K562 (cell line): Measurements from ENCODE around the gene PSMA7. TPM values are rescaled to one million over a fixed set of nuclear protein-coding genes. Genes with fewer than 3 reads are reported as not detected.

ENCODE experiments used
- ATAC-seq: fragments of 200-7000 bp; cut with Tn5 transposase; 3 replicates; pipeline ENCODE4 v1.9.1; 2020; ENCODE audit warnings: moderate library complexity
- BruUV-seq: library from RNA; stranded (reverse); fragments of 400-500 nt; replicated peaks from 2 replicates; lab custom pipeline; 2021; lab: Mats Ljungman, UMichigan
- CTCF ChIA-PET: fragments of 300-600 bp; formaldehyde crosslinking; extraction: SDS; loops from one replicate; lab custom pipeline; 2021; ENCODE audit warnings: low intra/inter-chr PET ratio; lab: Yijun Ruan, JAX
- POLR2A ChIA-PET: fragments of 300-600, 350-650 bp; sonication (Branson Sonifier 250); formaldehyde crosslinking; extraction: SDS; loops from one replicate; lab custom pipeline; 2021; ENCODE audit warnings: antibody characterized with exemption, inconsistent platforms; lab: Yijun Ruan, JAX
- DNase-seq, 4 experiments: peaks; one replicate each; pipeline versions ENCODE4 v3.0.0 to v3.0.0-alpha.2; 2011 to 2018; ENCODE audit warnings: low spot score in 3 of 4, mixed read lengths in 3 of 4; ENCODE audit errors: extremely low read depth in 1 of 4
- FAIRE-seq: peaks from 2 replicates; lab custom pipeline; 2011; peaks lifted over from hg19 to GRCh38; lab: Jason Lieb, UNC
- H2AFZ ChIP-seq: 2 replicates; pipeline ENCODE4 v1.6.0; 2011; ENCODE audit warnings: low read depth, low read length, control low read depth, inconsistent platforms
- H3K27ac ChIP-seq: fragments of 200-600 bp; 3 replicates; pipeline ENCODE4 v1.8.0; 2011; ENCODE audit warnings: low read depth, mild to moderate bottlenecking, control low read depth, inconsistent platforms, low read length, moderate library complexity, mixed read lengths; ENCODE audit errors: extremely low read depth
- H3K27me3 ChIP-seq, 2 experiments: fragments of 300-600 bp in 1 of 2; 2 replicates in 1 of 2; 3 replicates in 1 of 2; pipeline versions ENCODE4 v1.6.0 to v1.8.0; 2011; ENCODE audit warnings: inconsistent platforms in 2 of 2, low read length in 2 of 2, mild to moderate bottlenecking in 1 of 2, mixed read lengths in 1 of 2, moderate library complexity in 1 of 2; ENCODE audit not compliant: control insufficient read depth in 2 of 2, insufficient read depth in 2 of 2
- H3K36me3 ChIP-seq: fragments of 300-600 bp; 3 replicates; pipeline ENCODE4 v1.8.0; 2011; ENCODE audit warnings: mild to moderate bottlenecking, low read length, inconsistent platforms; ENCODE audit not compliant: control insufficient read depth, insufficient read depth
- H3K4me1 ChIP-seq, 2 experiments: fragments of 200-600 bp in 1 of 2; replicated peaks in 1 of 2; 2 replicates in 1 of 2; 3 replicates in 1 of 2; pipeline versions ENCODE4 v1.5.1 to v1.8.0; 2011; ENCODE audit warnings: inconsistent platforms in 2 of 2, low read length in 2 of 2, mild to moderate bottlenecking in 1 of 2, mixed read lengths in 1 of 2, moderate library complexity in 1 of 2; ENCODE audit not compliant: control insufficient read depth in 2 of 2, insufficient read depth in 2 of 2
- H3K4me2 ChIP-seq: 2 replicates; pipeline ENCODE4 v1.6.1; 2011; ENCODE audit warnings: low read length, control low read depth, inconsistent platforms, mixed read lengths; ENCODE audit not compliant: insufficient read depth
- H3K4me3 ChIP-seq: fragments of 200-600 bp; sonication (generic), shearing (Covaris generic); 2 replicates; pipeline ENCODE4 v1.5.1; 2016; ENCODE audit warnings: control low read depth, inconsistent platforms
- H3K79me2 ChIP-seq: fragments of 200-600 bp; 3 replicates; pipeline ENCODE4 v1.8.0; 2011; ENCODE audit warnings: low read length, inconsistent platforms; ENCODE audit not compliant: control insufficient read depth, insufficient read depth
- H3K9ac ChIP-seq, 2 experiments: 2 replicates each; pipeline versions ENCODE4 v1.6.0 to v1.6.1; 2011; ENCODE audit warnings: low read depth in 2 of 2, low read length in 2 of 2, control low read depth in 1 of 2, inconsistent platforms in 1 of 2, mild to moderate bottlenecking in 1 of 2, mixed read lengths in 1 of 2; ENCODE audit not compliant: insufficient read depth in 1 of 2
- H3K9me1 ChIP-seq: one replicate; pipeline ENCODE4 v1.6.0; 2011; ENCODE audit warnings: inconsistent platforms, mild to moderate bottlenecking, low read length, moderate library complexity; ENCODE audit not compliant: control insufficient read depth, insufficient read depth
- H3K9me3 ChIP-seq: replicated peaks from 2 replicates; pipeline ENCODE4 v1.5.1; 2011; ENCODE audit warnings: low read depth, low read length, inconsistent platforms; ENCODE audit not compliant: control insufficient read depth, insufficient read depth
- H4K20me1 ChIP-seq: replicated peaks from 2 replicates; pipeline ENCODE4 v1.6.1; 2011; ENCODE audit warnings: low read length, inconsistent platforms, mixed read lengths; ENCODE audit not compliant: control insufficient read depth, insufficient read depth
- JUN ChIP-seq, 2 experiments: sonication (generic) in 1 of 2; formaldehyde crosslinking in 1 of 2; IDR thresholded peaks; 2 replicates each; pipeline versions ENCODE4 v1.6.1 to v1.8.0; 2012 to 2022; ENCODE audit warnings: borderline replicate concordance in 2 of 2, mild to moderate bottlenecking in 2 of 2, improper control_type of control experiment in 1 of 2, low read depth in 1 of 2, low read length in 1 of 2, missing genetic modification reagents in 1 of 2
- MXI1 ChIP-seq: IDR thresholded peaks from 2 replicates; pipeline ENCODE4 v1.6.1; 2011; ENCODE audit warnings: low read depth, mild to moderate bottlenecking, improper control_type of control experiment, low read length
- NR2C2 ChIP-seq, 2 experiments: fragments of 200-800 bp in 1 of 2; sonication (Bioruptor generic) in 1 of 2; sonication (generic) in 1 of 2; formaldehyde crosslinking in 1 of 2; IDR thresholded peaks; 2 replicates each; pipeline versions ENCODE4 v1.6.1 to v1.8.0; 2016 to 2022; ENCODE audit warnings: mild to moderate bottlenecking in 1 of 2, missing compliant biosample characterization in 1 of 2, missing genetic modification characterization in 1 of 2, missing genetic modification reagents in 1 of 2
- PRMT5 ChIP-seq: sonication (generic); formaldehyde crosslinking; IDR thresholded peaks from 2 replicates; pipeline ENCODE4 v1.5.0; 2020; ENCODE audit warnings: missing genetic modification reagents
- THAP7 ChIP-seq: fragments of 250-450 bp; sonication (Bioruptor Pico); IDR thresholded peaks from 2 replicates; pipeline ENCODE4 v1.5.0; 2021
- ZBTB8A ChIP-seq: fragments of 450-650 bp; IDR thresholded peaks from 2 replicates; pipeline ENCODE4 v1.6.1; 2018; ENCODE audit warnings: mild to moderate bottlenecking, moderate library complexity; ENCODE audit not compliant: partially characterized antibody
- ZNF217 ChIP-seq: sonication (generic); formaldehyde crosslinking; IDR thresholded peaks from 2 replicates; pipeline ENCODE4 v1.8.0; 2022; ENCODE audit warnings: mild to moderate bottlenecking, missing genetic modification reagents
- ZNF277 ChIP-seq: fragments of 250-450 bp; sonication (Bioruptor Pico); IDR thresholded peaks from 2 replicates; pipeline ENCODE4 v1.8.0; 2022; ENCODE audit warnings: inconsistent platforms, mild to moderate bottlenecking, moderate library complexity, borderline replicate concordance
- ZNF408 ChIP-seq: fragments of 250-450 bp; sonication (Bioruptor Pico); IDR thresholded peaks from 2 replicates; pipeline ENCODE4 v1.4.0; 2020; ENCODE audit warnings: low read depth, mild to moderate bottlenecking, moderate library complexity
- ZNF740 ChIP-seq, 3 experiments: fragments of 200-800 bp in 1 of 3; sonication (Bioruptor generic) in 1 of 3; sonication (generic) in 1 of 3; formaldehyde crosslinking in 1 of 3; IDR thresholded peaks; 2 replicates each; pipeline versions ENCODE4 v1.6.1 to v1.8.0; 2016 to 2022; ENCODE audit warnings: mild to moderate bottlenecking in 2 of 3, missing compliant biosample characterization in 2 of 3, missing genetic modification characterization in 2 of 3, missing genetic modification reagents in 1 of 3
- WGBS: fragments of 100-300 bp; shearing (Covaris generic); methylation state at CpG from one replicate; pipeline ENCODE4 v1.1.6; 2016; ENCODE audit warnings: low coverage, mixed read lengths; ENCODE audit not compliant: insufficient coverage; ENCODE audit errors: missing lambda C conversion rate; 5-methylcytosine and 5-hydroxymethylcytosine counted together
- in situ Hi-C: fragments of 300-500 bp; cut with MboI; formaldehyde crosslinking; loops from 4 replicates; pipeline ENCODE4 v1.15.0; 2018; ENCODE audit warnings: inconsistent platforms, mixed read lengths
- intact Hi-C: fragments of 100-400 bp; cut with micrococcal nuclease; formaldehyde crosslinking; loops from 2 replicates; pipeline ENCODE4 v1.14.2; 2022
- polyA plus RNA-seq, 8 experiments: library from polyadenylated mRNA; depleted of rRNA in 4 of 8; stranded (reverse) in 5 of 8; unstranded in 3 of 8; fragments of >200 nt; fragmentation: Nextera tagmentation in 2 of 8; fragmentation: Illumina TruSeq in 1 of 8; extraction: Ambion mirVana in 2 of 8; extraction: Trizol in 1 of 8; gene quantifications; 2 replicates each; pipeline versions ENCODE4 v1.2.1 to v1.2.3, GENCODE V29; 2011 to 2014; ENCODE audit warnings: inconsistent platforms in 1 of 8, missing spikeins in 1 of 8
- total RNA-seq, 7 experiments: library from RNA; depleted of rRNA in 6 of 7; stranded (reverse); fragments of >200 nt in 6 of 7; fragmentation: Illumina TruSeq in 2 of 7; extraction: Trizol in 2 of 7; gene quantifications; 2 replicates each; pipeline versions ENCODE4 v1.2.1 to v1.2.3, GENCODE V29; 2011 to 2021; ENCODE audit warnings: low replicate concordance in 1 of 7

The PSMA7 gene
- total and polyA plus RNA-seq, 9 of the 15 experiments (the other 6 are each of a cell fraction or from before 2014, with no cell fraction given): 257 to 510 (median 393) TPM

- peak; percentile 12; the same call in 1 of the 2 replicates for TF ChIP-seq ZNF740 (CRISPR knock-in tag; IDR thresholded peaks at IDR 0.05)
- no peak for TF ChIP-seq ZNF740 (tag; IDR thresholded peaks at IDR 0.05)
- TF ChIP-seq NR2C2 (CRISPR knock-in tag; IDR thresholded peaks at IDR 0.05): no peak
- TF ChIP-seq NR2C2 (tag; IDR thresholded peaks at IDR 0.05): peak; percentile 2; the same call in 1 of the 2 replicates
- TF ChIP-seq, all 486 proteins: peak for 11
Measured at GRCh38 chr20:62122654-62123449, 20.3 kb downstream of the PSMA7 start (continued).

- H3K36me3 ChIP-seq: peaks cover 38% of the 10 kb centered on the region
- no peaks in the 10 kb centered on the region for H3K9me1 ChIP-seq
- DNase-seq (peak; percentile 96 to 99 (median 97)), FAIRE-seq (peak; percentile 63), ATAC-seq (peak; percentile 92)
- H2AFZ ChIP-seq: peak within 1 kb of the TSS; percentile 97
- peak within 1 kb of the TSS; percentile 86 to 97 for H3K9ac ChIP-seq
- peak within 1 kb of the TSS; percentile 98 for H3K27ac ChIP-seq
- peak within 1 kb of the TSS; percentile 88 for H3K4me2 ChIP-seq
- H3K27me3 ChIP-seq: peaks cover 7 to 22% of the 10 kb centered on the region in 2 experiments; a peak in 4 of 5 replicates
- peak within 1 kb of the TSS; percentile 87 for H3K4me3 ChIP-seq
- intact Hi-C loops: loop anchor here (5.0 kb wide), 2 partner anchors 55 to 95 kb away; partner anchors contain the start of gene TAF4
- CTCF ChIA-PET: no interaction called here
- in situ Hi-C loops: no loop called here
- H3K9me3 ChIP-seq: no peaks in the 10 kb centered on the region
- no TSS peak for BruUV-seq
- H3K4me1 ChIP-seq: peaks cover 13 to 45% of the 10 kb centered on the region in 2 experiments; a peak in 4 of 5 replicates
- POLR2A ChIA-PET: interaction anchor here (0.5 to 9.5 kb wide), 9 partner anchors 8 to 560 kb away, joined by 3 to 78 read pairs (median 4); partner anchors contain the start of genes PSMA7 and SS18L1
- WGBS: under 1% methylated on average over 59 of the region's 124 CpGs
- H4K20me1 ChIP-seq: peaks cover 22% of the 10 kb centered on the region
- peaks cover 34% of the 10 kb centered on the region for H3K79me2 ChIP-seq
- no peak for TF ChIP-seq ZNF408
- TF ChIP-seq ZNF217 (CRISPR knock-in tag): no peak
- no peak for TF ChIP-seq THAP7 (CRISPR knock-in tag)
- 0 out of 2 replicates have a peak, but pooled peaks have one; percentile 15 for TF ChIP-seq JUN (IDR thresholded peaks at IDR 0.05; ENCODE audit: borderline replicate concordance, low read depth, low read length)
- no peak for TF ChIP-seq JUN (CRISPR knock-in tag; IDR thresholded peaks at IDR 0.05; ENCODE audit: borderline replicate concordance)
- no peak for TF ChIP-seq ZNF277 (CRISPR knock-in tag)
- TF ChIP-seq MXI1: no peak; the same call in 1 of the 2 replicates
- TF ChIP-seq ZBTB8A: no peak
- no peak for TF ChIP-seq PRMT5 (CRISPR knock-in tag)
Measured at GRCh38 chr20:62121776-62122653, 21.2 kb downstream of the PSMA7 start, which contains the start of gene LSM14B. LSM14B (plus strand) TSS chr20:62122475; CDS start chr20:62122667, 192 bp downstream.
